NCI-H748 (cell line): ENCODE data around the gene ARF4.
"Not testable (repeated sequence)": the region's sequence is repeated elsewhere in the genome, so short reads cannot be mapped to it uniquely, and the experiment has no call there.

Source experiments
- DNase-seq: peaks from one replicate; lab custom pipeline; 2025; ENCODE audit not compliant: unreplicated experiment; lab: John Stamatoyannopoulos, UW

ARF4 gene

GRCh38 chr3:57597127-57597923 lies at the start of gene ARF4:
Gene ARF4 (minus strand): TSS chr3:57597344. CDS start chr3:57597140, 204 bp downstream.
- DNase-seq, result peak; percentile 98

GRCh38 chr3:57646723-57647122 lies 49.6 kb upstream of the ARF4 start:
- DNase-seq, result no peak

- no peak for DNase-seq
Measured at GRCh38 chr3:57644740-57645139, 47.6 kb upstream of the ARF4 start.

- DNase-seq, result no peak
Measured at GRCh38 chr3:57637391-57637790, 40.2 kb upstream of the ARF4 start.

- DNase-seq, result not testable (repeated sequence)
Measured at GRCh38 chr3:57634259-57634658, 37.1 kb upstream of the ARF4 start.

GRCh38 chr3:57627976-57628375 lies 30.8 kb upstream of the ARF4 start:
- DNase-seq, result no peak

GRCh38 chr3:57624801-57625200 lies 27.7 kb upstream of the ARF4 start:
- DNase-seq, result no peak

GRCh38 chr3:57622362-57622761 lies 25.2 kb upstream of the ARF4 start:
- DNase-seq, result no peak

- no peak for DNase-seq
Measured at GRCh38 chr3:57617739-57618138, 20.6 kb upstream of the ARF4 start.

GRCh38 chr3:57616233-57616632 lies 19.1 kb upstream of the ARF4 start:
- DNase-seq, result no peak

- not testable (repeated sequence) for DNase-seq
Measured at GRCh38 chr3:57611870-57612269, 14.7 kb upstream of the ARF4 start.

GRCh38 chr3:57605683-57606082 lies 8.5 kb upstream of the ARF4 start:
- no peak for DNase-seq

- DNase-seq, result no peak
Measured at GRCh38 chr3:57604971-57605370, 7.8 kb upstream of the ARF4 start.

- no peak for DNase-seq
Measured at GRCh38 chr3:57600195-57600594, 3.1 kb upstream of the ARF4 start.

- DNase-seq, result no peak
Measured at GRCh38 chr3:57598765-57599360, 1.7 kb upstream of the ARF4 start.

GRCh38 chr3:57596495-57597126 lies 533 bp downstream of the ARF4 start:
- DNase-seq, result peak; percentile 31

- no peak for DNase-seq
Measured at GRCh38 chr3:57594576-57594975, 2.6 kb downstream of the ARF4 start.

- no peak for DNase-seq
Measured at GRCh38 chr3:57594144-57594543, 3.0 kb downstream of the ARF4 start.

- DNase-seq, result no peak
Measured at GRCh38 chr3:57592306-57592705, 4.8 kb downstream of the ARF4 start.

GRCh38 chr3:57587905-57588304 lies 9.2 kb downstream of the ARF4 start:
- DNase-seq, result no peak

- DNase-seq, result no peak
Measured at GRCh38 chr3:57586778-57587177, 10.4 kb downstream of the ARF4 start.

- DNase-seq, result no peak
Measured at GRCh38 chr3:57583544-57583943, 13.6 kb downstream of the ARF4 start.
